K562 (cell line): ENCODE data around the gene GATB. TPM values are rescaled to one million over a fixed set of nuclear protein-coding genes. Genes with fewer than 3 reads are reported as not detected.

ENCODE experiments used
- CBFA2T2 ChIP-seq: fragments of 450-650 bp; conservative IDR thresholded peaks from 2 replicates; pipeline ENCODE4 v1.6.1; 2017; ENCODE audit warnings: mild to moderate bottlenecking
- DACH1 ChIP-seq: fragments of 450-650 bp; IDR thresholded peaks from 2 replicates; pipeline ENCODE4 v1.6.1; 2018; ENCODE audit not compliant: partially characterized antibody
- DIDO1 ChIP-seq: fragments of 450-650 bp; IDR thresholded peaks from 2 replicates; pipeline ENCODE4 v1.6.1; 2016; ENCODE audit warnings: low read depth, missing biosample characterization, missing genetic modification characterization
- DMBX1 ChIP-seq: fragments of 250-450 bp; sonication (Bioruptor Pico); IDR thresholded peaks from 2 replicates; pipeline ENCODE4 v1.8.0; 2022; ENCODE audit warnings: inconsistent platforms, mild to moderate bottlenecking, moderate library complexity, borderline replicate concordance
- ELF1 ChIP-seq: fragments of 200-800 bp; sonication (Bioruptor generic); IDR thresholded peaks from 2 replicates; pipeline ENCODE4 v1.6.1; 2016; ENCODE audit warnings: missing genetic modification characterization, missing compliant biosample characterization
- FOSL1 ChIP-seq: fragments of 200-800 bp; sonication (Bioruptor generic); conservative IDR thresholded peaks from 2 replicates; pipeline ENCODE4 v1.6.1; 2016; ENCODE audit warnings: missing genetic modification characterization, missing compliant biosample characterization
- KLF13 ChIP-seq: fragments of 450-650 bp; IDR thresholded peaks from 2 replicates; pipeline ENCODE4 v1.6.1; 2016; ENCODE audit warnings: missing genetic modification characterization, low read depth, mild to moderate bottlenecking, missing compliant biosample characterization, moderate library complexity, borderline replicate concordance
- KLF16 ChIP-seq: IDR thresholded peaks from 2 replicates; pipeline ENCODE4 v1.6.1; 2016; ENCODE audit warnings: antibody characterized with exemption
- NFXL1 ChIP-seq: fragments of 450-650 bp; formaldehyde crosslinking; IDR thresholded peaks from 2 replicates; pipeline ENCODE4 v1.4.0; 2021; ENCODE audit warnings: mild to moderate bottlenecking
- NONO ChIP-seq, 2 experiments: fragments of 200-400 bp in 1 of 2; fragments of 450-650 bp in 1 of 2; formaldehyde crosslinking in 1 of 2; IDR thresholded peaks; 2 replicates each; pipeline ENCODE4 v1.6.1; 2017; ENCODE audit warnings: low read depth in 2 of 2, mild to moderate bottlenecking in 2 of 2, moderate library complexity in 2 of 2, low read length in 1 of 2
- NR4A1 ChIP-seq, 2 experiments: fragments of 250-450 bp in 1 of 2; fragments of 450-650 bp in 1 of 2; sonication (Bioruptor Pico) in 1 of 2; IDR thresholded peaks; 2 replicates each; pipeline versions ENCODE4 v1.4.0 to v1.6.1; 2016 to 2020; ENCODE audit warnings: mild to moderate bottlenecking in 2 of 2, missing compliant biosample characterization in 1 of 2, missing genetic modification characterization in 1 of 2, moderate library complexity in 1 of 2
- PURB ChIP-seq: sonication (generic); formaldehyde crosslinking; IDR thresholded peaks from 2 replicates; pipeline ENCODE4 v1.9.0; 2021; ENCODE audit warnings: low read depth, mild to moderate bottlenecking, missing genetic modification reagents
- RFX1 ChIP-seq: fragments of 450-650 bp; IDR thresholded peaks from 2 replicates; pipeline ENCODE4 v1.6.1; 2016; ENCODE audit warnings: mild to moderate bottlenecking, moderate library complexity
- STAT5A ChIP-seq: IDR thresholded peaks from 2 replicates; pipeline ENCODE4 v1.6.1; 2012; ENCODE audit warnings: low read length, inconsistent platforms, borderline replicate concordance
- TBP ChIP-seq: optimal IDR thresholded peaks from 2 replicates; pipeline ENCODE3; 2011; ENCODE audit warnings: low read depth, low read length, improper control_type of control experiment
- ZKSCAN1 ChIP-seq: fragments of 150-350 bp; IDR thresholded peaks from 2 replicates; pipeline ENCODE4 v1.6.1; 2016; ENCODE audit warnings: low read depth, low read length
- ZNF695 ChIP-seq: fragments of 450-650 bp; formaldehyde crosslinking; IDR thresholded peaks from 2 replicates; pipeline ENCODE4 v1.4.0; 2020; ENCODE audit warnings: mild to moderate bottlenecking, moderate library complexity
- polyA plus RNA-seq, 8 experiments: library from polyadenylated mRNA; depleted of rRNA in 4 of 8; stranded (reverse) in 5 of 8; unstranded in 3 of 8; fragments of >200 nt; fragmentation: Nextera tagmentation in 2 of 8; fragmentation: Illumina TruSeq in 1 of 8; extraction: Ambion mirVana in 2 of 8; extraction: Trizol in 1 of 8; gene quantifications; 2 replicates each; pipeline versions ENCODE4 v1.2.1 to v1.2.3, GENCODE V29; 2011 to 2014; ENCODE audit warnings: inconsistent platforms in 1 of 8, missing spikeins in 1 of 8
- total RNA-seq, 7 experiments: library from RNA; depleted of rRNA in 6 of 7; stranded (reverse); fragments of >200 nt in 6 of 7; fragmentation: Illumina TruSeq in 2 of 7; extraction: Trizol in 2 of 7; gene quantifications; 2 replicates each; pipeline versions ENCODE4 v1.2.1 to v1.2.3, GENCODE V29; 2011 to 2021; ENCODE audit warnings: low replicate concordance in 1 of 7
- TF ChIP-seq, protein P1 (sequence below): fragments of 450-650 bp; IDR thresholded peaks from 2 replicates; pipeline ENCODE4 v1.6.1; 2018; ENCODE audit warnings: mild to moderate bottlenecking, low read depth; ENCODE audit not compliant: partially characterized antibody
- TF ChIP-seq, protein P2 (sequence below): fragments of 250-450 bp; sonication (Bioruptor Pico); IDR thresholded peaks from 2 replicates; pipeline ENCODE4 v1.4.0; 2020; ENCODE audit warnings: borderline replicate concordance
- TF ChIP-seq, protein P3 (sequence below): fragments of 450-650 bp; IDR thresholded peaks from 2 replicates; pipeline ENCODE4 v1.6.1; 2017; ENCODE audit warnings: antibody characterized with exemption, mild to moderate bottlenecking

The GATB gene
- total and polyA plus RNA-seq, 9 of the 15 experiments (the other 6 are each of a cell fraction or from before 2014, with no cell fraction given) = 15.3 to 31.8 (median 26.2) TPM

DNA sequence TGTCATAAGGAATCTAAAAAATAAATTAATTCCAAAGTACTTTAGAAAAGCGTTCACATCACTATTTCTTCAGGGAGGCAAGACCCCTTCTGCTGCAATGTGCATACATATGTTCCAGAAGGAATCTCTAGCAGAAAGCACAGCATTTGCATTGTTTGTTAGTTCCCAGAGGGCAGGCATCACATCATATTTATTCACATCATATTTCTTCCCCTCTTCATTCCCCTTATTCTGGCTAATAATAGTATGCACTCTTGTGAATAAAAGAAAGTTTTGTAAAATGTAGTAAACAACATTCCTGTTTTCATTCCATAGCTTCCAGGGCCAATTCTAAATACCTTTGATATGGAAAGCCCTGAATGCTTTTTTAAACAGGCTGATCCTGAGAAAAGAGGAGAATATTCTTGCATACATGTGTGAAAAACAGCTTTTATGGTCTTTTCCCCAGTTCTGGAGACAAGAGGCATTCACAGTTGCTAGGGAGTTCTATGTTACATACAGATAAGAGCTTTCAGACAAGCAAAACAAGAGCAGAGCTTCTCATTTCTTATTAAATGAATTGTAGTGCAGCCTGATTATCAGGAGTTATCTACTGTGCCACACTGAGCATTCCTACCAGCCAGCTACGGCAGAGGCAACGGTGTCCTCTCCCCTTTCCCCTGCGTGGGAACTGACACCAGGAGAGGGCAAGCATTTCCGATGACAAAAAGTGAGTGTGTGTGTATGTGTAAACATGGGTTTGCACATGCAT, 15.2 kb downstream of the GATB start (continued):
- no peak for TF ChIP-seq NR4A1 (CRISPR knock-in tag; IDR thresholded peaks at IDR 0.05)
- no peak for TF ChIP-seq NR4A1 (tag; IDR thresholded peaks at IDR 0.05)
- TF ChIP-seq TBP = peak; percentile 9
- TF ChIP-seq, protein P1, sequence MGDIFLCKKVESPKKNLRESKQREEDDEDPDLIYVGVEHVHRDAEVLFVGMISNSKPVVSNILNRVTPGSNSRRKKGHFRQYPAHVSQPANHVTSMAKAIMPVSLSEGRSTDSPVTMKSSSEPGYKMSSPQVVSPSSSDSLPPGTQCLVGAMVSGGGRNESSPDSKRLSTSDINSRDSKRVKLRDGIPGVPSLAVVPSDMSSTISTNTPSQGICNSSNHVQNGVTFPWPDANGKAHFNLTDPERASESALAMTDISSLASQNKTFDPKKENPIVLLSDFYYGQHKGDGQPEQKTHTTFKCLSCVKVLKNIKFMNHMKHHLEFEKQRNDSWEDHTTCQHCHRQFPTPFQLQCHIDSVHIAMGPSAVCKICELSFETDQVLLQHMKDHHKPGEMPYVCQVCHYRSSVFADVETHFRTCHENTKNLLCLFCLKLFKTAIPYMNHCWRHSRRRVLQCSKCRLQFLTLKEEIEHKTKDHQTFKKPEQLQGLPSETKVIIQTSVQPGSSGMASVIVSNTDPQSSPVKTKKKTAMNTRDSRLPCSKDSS = no peak
- TF ChIP-seq NONO (IDR thresholded peaks at IDR 0.05; ENCODE audit: low read depth in 2 of 2, low read length in 1 of 2) = no peak
- no peak for TF ChIP-seq NFXL1 (CRISPR knock-in tag)
- TF ChIP-seq DIDO1 (tag) = no peak
- TF ChIP-seq KLF16 = peak; percentile 28; the same call in 1 of the 2 replicates
- peak; percentile 63 for TF ChIP-seq RFX1
- no peak for TF ChIP-seq PURB (CRISPR knock-in tag)
- TF ChIP-seq, protein P2, sequence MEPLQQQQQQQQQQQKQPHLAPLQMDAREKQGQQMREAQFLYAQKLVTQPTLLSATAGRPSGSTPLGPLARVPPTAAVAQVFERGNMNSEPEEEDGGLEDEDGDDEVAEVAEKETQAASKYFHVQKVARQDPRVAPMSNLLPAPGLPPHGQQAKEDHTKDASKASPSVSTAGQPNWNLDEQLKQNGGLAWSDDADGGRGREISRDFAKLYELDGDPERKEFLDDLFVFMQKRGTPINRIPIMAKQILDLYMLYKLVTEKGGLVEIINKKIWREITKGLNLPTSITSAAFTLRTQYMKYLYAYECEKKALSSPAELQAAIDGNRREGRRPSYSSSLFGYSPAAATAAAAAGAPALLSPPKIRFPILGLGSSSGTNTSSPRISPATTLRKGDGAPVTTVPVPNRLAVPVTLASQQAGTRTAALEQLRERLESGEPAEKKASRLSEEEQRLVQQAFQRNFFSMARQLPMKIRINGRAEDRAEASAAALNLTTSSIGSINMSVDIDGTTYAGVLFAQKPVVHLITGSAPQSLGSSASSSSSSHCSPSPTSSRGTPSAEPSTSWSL (CRISPR knock-in tag) = no peak
- no peak for TF ChIP-seq ELF1
- no peak for TF ChIP-seq DMBX1
- peak; percentile 44 for TF ChIP-seq DACH1
- TF ChIP-seq CBFA2T2 = peak; percentile 69
- no peak for TF ChIP-seq KLF13 (tag)
- TF ChIP-seq, protein P3, sequence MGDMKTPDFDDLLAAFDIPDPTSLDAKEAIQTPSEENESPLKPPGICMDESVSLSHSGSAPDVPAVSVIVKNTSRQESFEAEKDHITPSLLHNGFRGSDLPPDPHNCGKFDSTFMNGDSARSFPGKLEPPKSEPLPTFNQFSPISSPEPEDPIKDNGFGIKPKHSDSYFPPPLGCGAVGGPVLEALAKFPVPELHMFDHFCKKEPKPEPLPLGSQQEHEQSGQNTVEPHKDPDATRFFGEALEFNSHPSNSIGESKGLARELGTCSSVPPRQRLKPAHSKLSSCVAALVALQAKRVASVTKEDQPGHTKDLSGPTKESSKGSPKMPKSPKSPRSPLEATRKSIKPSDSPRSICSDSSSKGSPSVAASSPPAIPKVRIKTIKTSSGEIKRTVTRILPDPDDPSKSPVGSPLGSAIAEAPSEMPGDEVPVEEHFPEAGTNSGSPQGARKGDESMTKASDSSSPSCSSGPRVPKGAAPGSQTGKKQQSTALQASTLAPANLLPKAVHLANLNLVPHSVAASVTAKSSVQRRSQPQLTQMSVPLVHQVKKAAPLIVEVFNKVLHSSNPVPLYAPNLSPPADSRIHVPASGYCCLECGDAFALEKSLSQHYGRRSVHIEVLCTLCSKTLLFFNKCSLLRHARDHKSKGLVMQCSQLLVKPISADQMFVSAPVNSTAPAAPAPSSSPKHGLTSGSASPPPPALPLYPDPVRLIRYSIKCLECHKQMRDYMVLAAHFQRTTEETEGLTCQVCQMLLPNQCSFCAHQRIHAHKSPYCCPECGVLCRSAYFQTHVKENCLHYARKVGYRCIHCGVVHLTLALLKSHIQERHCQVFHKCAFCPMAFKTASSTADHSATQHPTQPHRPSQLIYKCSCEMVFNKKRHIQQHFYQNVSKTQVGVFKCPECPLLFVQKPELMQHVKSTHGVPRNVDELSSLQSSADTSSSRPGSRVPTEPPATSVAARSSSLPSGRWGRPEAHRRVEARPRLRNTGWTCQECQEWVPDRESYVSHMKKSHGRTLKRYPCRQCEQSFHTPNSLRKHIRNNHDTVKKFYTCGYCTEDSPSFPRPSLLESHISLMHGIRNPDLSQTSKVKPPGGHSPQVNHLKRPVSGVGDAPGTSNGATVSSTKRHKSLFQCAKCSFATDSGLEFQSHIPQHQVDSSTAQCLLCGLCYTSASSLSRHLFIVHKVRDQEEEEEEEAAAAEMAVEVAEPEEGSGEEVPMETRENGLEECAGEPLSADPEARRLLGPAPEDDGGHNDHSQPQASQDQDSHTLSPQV = 0 out of 2 replicates have a peak, but pooled peaks have one; percentile 38
- TF ChIP-seq ZKSCAN1 = no peak
- peak; percentile 14; the same call in 1 of the 2 replicates for TF ChIP-seq STAT5A
- TF ChIP-seq ZNF695 = no peak
- no peak for TF ChIP-seq FOSL1
- TF ChIP-seq, all 486 proteins: peak for 35
